Raji (cell line): ENCODE measurements around the gene RETN.

Experiments used
- POLR2A ChIP-seq: IDR thresholded peaks from 2 replicates; pipeline ENCODE4 v1.6.1; 2011; ENCODE audit warnings: low read depth, low read length, control low read depth; ENCODE audit not compliant: insufficient read depth

The RETN gene

GRCh38 chr19:7670150-7670783, 1.4 kb downstream of the RETN start:
- TF ChIP-seq POLR2A: no peak

DNA sequence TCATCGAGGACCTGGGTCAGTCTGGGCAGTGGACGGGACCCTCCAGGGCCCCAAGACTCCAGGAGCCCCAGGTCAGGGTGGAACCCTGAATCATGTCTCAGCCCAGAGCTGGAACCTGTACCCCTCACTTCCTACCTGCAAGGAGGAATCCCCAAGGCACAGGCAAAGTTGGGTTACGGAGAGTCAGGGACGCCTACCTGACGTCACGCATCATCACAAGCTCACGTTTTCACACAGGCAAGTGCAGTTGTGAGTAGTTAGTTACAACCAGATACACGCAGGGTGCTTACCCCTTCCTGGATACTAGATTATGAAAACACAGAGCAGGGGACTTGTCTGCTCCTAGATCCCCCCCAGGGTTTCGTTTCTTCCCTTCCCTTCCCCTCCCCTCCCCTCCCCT, 1.9 kb downstream of the RETN start:
- no peak for TF ChIP-seq POLR2A

- no peak for TF ChIP-seq POLR2A
Observed at GRCh38 chr19:7672522-7672921, 3.7 kb downstream of the RETN start.

DNA sequence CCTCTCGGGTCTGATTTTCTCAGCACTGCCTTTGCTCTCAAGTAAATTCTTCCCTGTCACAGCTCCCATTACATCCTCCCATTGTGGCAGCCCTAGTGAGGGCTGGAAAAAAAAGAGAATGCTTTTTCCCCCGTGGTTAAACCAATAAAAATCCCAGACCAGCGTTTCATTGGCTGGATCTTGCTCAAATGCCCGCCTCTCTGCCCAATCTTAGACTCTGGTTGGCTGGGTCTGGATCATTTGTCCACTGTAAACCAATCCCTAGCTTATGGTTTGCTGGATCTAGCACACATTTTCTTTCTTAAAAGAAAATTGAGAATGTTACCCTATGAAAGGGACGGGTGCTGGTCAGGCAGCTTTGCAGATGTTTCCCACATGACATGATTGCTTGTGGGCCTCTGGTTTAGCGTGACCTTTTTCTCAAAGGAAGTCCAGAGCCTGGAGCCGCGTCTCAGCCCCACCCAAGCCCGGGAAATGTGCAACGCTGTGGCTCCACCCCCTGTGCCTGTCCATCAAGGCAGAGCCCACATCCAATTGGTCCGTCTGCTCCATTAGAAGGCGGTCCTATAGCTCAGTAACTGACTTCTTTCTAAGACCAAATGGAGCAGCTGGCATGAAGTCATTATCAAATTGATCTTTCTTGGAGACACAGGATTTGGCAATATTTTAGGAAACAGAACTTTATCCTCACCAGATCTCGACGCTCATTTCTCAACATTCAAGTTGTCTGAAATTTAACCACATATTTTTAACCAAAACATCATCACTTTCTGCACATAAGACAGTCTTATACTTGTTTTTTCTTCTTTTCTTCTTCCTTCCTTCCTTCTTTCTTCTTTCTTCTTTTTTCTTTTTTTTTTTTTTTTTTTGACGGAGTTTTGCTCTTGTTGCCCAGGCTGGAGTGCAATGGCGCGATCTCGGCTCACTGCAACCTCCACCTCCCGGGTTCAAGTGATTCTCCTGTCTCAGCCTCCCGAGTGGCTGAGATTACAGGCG, 5.5 kb downstream of the RETN start:
- TF ChIP-seq POLR2A: no peak

- no peak for TF ChIP-seq POLR2A
Observed at GRCh38 chr19:7676376-7676775, 7.5 kb downstream of the RETN start.

DNA sequence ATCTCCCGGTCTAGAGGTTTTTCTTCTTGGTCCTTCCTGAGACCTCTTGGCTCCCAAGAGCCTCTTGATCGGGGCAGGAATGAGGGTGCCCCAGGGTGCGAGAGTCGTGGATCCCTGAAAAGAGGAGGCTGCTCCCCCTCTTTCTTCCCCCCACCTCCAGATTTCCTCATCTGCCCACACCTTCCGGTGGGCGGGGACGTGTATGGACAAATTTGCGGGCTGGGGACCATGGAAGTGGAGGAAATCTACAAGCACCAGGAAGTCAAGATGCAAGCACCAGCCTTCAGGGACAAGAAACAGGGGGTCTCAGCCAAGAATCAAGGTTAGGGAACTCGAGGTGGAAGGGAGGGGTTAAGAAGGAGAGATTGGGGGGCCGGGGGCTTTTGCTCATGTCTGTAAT, 8.0 kb downstream of the RETN start, which contains the start of gene MCEMP1:
MCEMP1 (plus strand) TSS at position 237 of the 400 bp plus-strand sequence; CDS start at position 268, 31 bp downstream.
- TF ChIP-seq POLR2A: no peak

GRCh38 chr19:7677669-7678311, 8.9 kb downstream of the RETN start:
- no peak for TF ChIP-seq POLR2A

DNA sequence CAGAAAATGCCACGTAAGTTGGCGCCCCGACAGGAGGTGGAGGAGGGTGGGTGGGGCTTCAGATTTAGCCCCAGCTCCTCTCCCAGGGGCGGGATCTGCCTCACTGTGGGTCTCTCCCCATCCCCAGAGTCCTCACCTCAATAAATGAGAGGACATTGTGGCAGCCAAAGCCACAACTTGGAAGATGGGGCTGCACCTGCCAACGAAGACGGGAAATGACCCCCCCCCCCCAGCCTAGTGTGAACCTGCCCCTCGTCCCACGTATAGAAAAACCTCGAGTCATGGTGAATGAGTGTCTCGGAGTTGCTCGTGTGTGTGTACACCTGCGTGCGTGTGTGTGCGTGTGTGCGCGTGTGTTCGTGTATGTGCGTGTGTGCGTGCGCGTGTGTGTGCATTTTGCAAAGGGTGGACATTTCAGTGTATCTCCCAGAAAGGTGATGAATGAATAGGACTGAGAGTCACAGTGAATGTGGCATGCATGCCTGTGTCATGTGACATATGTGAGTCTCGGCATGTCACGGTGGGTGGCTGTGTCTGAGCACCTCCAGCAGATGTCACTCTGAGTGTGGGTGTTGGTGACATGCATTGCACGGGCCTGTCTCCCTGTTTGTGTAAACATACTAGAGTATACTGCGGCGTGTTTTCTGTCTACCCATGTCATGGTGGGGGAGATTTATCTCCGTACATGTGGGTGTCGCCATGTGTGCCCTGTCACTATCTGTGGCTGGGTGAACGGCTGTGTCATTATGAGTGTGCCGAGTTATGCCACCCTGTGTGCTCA, 10.3 kb downstream of the RETN start:
- TF ChIP-seq POLR2A: no peak

- no peak for TF ChIP-seq POLR2A
Observed at GRCh38 chr19:7679771-7680605, 11.1 kb downstream of the RETN start.

GRCh38 chr19:7680606-7681339, 11.9 kb downstream of the RETN start, which contains the start of gene TRAPPC5:
TSS of gene TRAPPC5 (plus strand) at chr19:7680833. CDS start at chr19:7682254, 1,421 bp downstream.
- peak; percentile 82 for TF ChIP-seq POLR2A

GRCh38 chr19:7681340-7682174, 12.7 kb downstream of the RETN start:
- TF ChIP-seq POLR2A: no peak

DNA sequence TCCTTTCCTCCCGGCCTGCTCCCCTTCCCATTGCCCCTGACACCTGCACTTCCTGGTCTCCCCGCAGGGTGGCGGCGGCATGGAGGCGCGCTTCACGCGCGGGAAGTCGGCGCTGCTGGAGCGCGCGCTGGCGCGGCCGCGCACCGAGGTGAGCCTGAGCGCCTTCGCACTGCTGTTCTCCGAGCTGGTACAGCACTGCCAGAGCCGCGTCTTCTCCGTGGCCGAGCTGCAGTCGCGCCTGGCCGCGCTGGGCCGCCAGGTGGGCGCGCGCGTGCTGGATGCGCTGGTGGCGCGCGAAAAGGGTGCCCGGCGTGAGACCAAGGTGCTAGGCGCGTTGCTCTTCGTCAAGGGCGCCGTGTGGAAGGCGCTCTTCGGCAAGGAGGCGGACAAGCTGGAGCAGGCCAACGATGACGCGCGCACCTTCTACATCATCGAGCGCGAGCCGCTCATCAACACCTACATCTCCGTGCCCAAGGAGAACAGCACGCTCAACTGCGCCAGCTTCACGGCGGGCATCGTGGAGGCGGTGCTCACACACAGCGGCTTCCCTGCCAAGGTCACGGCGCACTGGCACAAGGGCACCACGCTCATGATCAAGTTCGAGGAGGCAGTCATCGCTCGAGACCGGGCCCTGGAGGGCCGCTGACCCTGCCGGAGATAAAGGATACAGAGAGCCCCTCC, 13.5 kb downstream of the RETN start:
- no peak for TF ChIP-seq POLR2A
